Type B pancreatic cell (in vitro differentiated cells): ENCODE measurements around the gene OTOS. TPM values are rescaled to one million over a fixed set of nuclear protein-coding genes. Genes with fewer than 3 reads are reported as not detected.

Experiments
- DNase-seq: peaks from one replicate; pipeline ENCODE4 v3.0.0; 2021; ENCODE audit warnings: mixed read lengths; ENCODE audit not compliant: unreplicated experiment; ENCODE audit errors: extremely low spot score
- H3K27ac Mint-ChIP-seq: 2 replicates; pipeline ENCODE4 v1.8.0; 2021; ENCODE audit warnings: mild to moderate bottlenecking, mixed read lengths
- H3K27me3 Mint-ChIP-seq: 2 replicates; pipeline ENCODE4 v1.8.0; 2021; ENCODE audit warnings: mixed read lengths
- H3K36me3 Mint-ChIP-seq: 2 replicates; pipeline ENCODE4 v1.8.0; 2021; ENCODE audit warnings: mixed read lengths
- H3K4me1 Mint-ChIP-seq: one replicate; pipeline ENCODE4 v1.8.0; 2021; ENCODE audit warnings: mixed read lengths; ENCODE audit not compliant: unreplicated experiment
- H3K4me3 Mint-ChIP-seq: 2 replicates; pipeline ENCODE4 v1.8.0; 2021; ENCODE audit warnings: mild to moderate bottlenecking, mixed read lengths
- H3K9me3 Mint-ChIP-seq: 2 replicates; pipeline ENCODE4 v1.8.0; 2021; ENCODE audit warnings: mixed read lengths
- CTCF ChIP-seq: fragments of 200-600 bp; sonication (generic); conservative IDR thresholded peaks from 2 replicates; pipeline ENCODE4 v1.5.0; 2021; ENCODE audit warnings: antibody characterized with exemption, mild to moderate bottlenecking
- total RNA-seq: library from RNA; stranded (reverse); gene quantifications from 2 replicates; pipeline ENCODE4 v1.2.1, GENCODE V29; 2021; ENCODE audit warnings: low replicate concordance

OTOS gene
- total RNA-seq, 1 donor from 2014 or later: not detected

GRCh38 chr2:240144649-240145261 is 4.3 kb upstream of the OTOS start:
- H3K36me3 Mint-ChIP-seq: no peaks in the 10 kb centered on the region
- DNase-seq: no peak
- peaks cover 24% of the 10 kb centered on the region for H3K27me3 Mint-ChIP-seq
- H3K4me1 Mint-ChIP-seq: no peaks in the 10 kb centered on the region
- H3K9me3 Mint-ChIP-seq: no peaks in the 10 kb centered on the region
- no peak for TF ChIP-seq CTCF
- no peak overlapping the region for H3K4me3 Mint-ChIP-seq
- no peak overlapping the region for H3K27ac Mint-ChIP-seq

- DNase-seq: peak; percentile 90
- no peaks in the 10 kb centered on the region for H3K9me3 Mint-ChIP-seq
- no peak overlapping the region for H3K27ac Mint-ChIP-seq
- TF ChIP-seq CTCF: peak; percentile 93
- no peak overlapping the region for H3K4me3 Mint-ChIP-seq
- no peaks in the 10 kb centered on the region for H3K36me3 Mint-ChIP-seq
- no peaks in the 10 kb centered on the region for H3K4me1 Mint-ChIP-seq
- peaks cover 24% of the 10 kb centered on the region for H3K27me3 Mint-ChIP-seq
These were observed 3.6 kb upstream of the OTOS start for GRCh38 chr2:240143801-240144648.

- H3K9me3 Mint-ChIP-seq: no peaks in the 10 kb centered on the region
- no peaks in the 10 kb centered on the region for H3K4me1 Mint-ChIP-seq
- no peaks in the 10 kb centered on the region for H3K36me3 Mint-ChIP-seq
- DNase-seq: no peak
- H3K4me3 Mint-ChIP-seq: no peak overlapping the region
- H3K27me3 Mint-ChIP-seq: peaks cover 28% of the 10 kb centered on the region
- no peak for TF ChIP-seq CTCF
- H3K27ac Mint-ChIP-seq: no peak overlapping the region
These were observed 2.8 kb upstream of the OTOS start for GRCh38 chr2:240143276-240143675.

GRCh38 chr2:240142859-240143258 is 2.4 kb upstream of the OTOS start:
- H3K27me3 Mint-ChIP-seq: peaks cover 28% of the 10 kb centered on the region
- no peaks in the 10 kb centered on the region for H3K4me1 Mint-ChIP-seq
- H3K9me3 Mint-ChIP-seq: no peaks in the 10 kb centered on the region
- DNase-seq: no peak
- H3K36me3 Mint-ChIP-seq: no peaks in the 10 kb centered on the region
- no peak overlapping the region for H3K27ac Mint-ChIP-seq
- no peak for TF ChIP-seq CTCF
- H3K4me3 Mint-ChIP-seq: no peak overlapping the region

GRCh38 chr2:240142256-240142775 is 1.9 kb upstream of the OTOS start:
- TF ChIP-seq CTCF: no peak
- H3K9me3 Mint-ChIP-seq: no peaks in the 10 kb centered on the region
- no peak overlapping the region for H3K4me3 Mint-ChIP-seq
- no peak overlapping the region for H3K27ac Mint-ChIP-seq
- no peak for DNase-seq
- H3K36me3 Mint-ChIP-seq: no peaks in the 10 kb centered on the region
- H3K4me1 Mint-ChIP-seq: no peaks in the 10 kb centered on the region
- H3K27me3 Mint-ChIP-seq: peaks cover 26% of the 10 kb centered on the region
